ENCODE measurements around the gene ATP5F1D.
A peak's percentile ranks its signal among the peaks of the same experiment; 100 is the strongest.

Gene ATP5F1D

DNA sequence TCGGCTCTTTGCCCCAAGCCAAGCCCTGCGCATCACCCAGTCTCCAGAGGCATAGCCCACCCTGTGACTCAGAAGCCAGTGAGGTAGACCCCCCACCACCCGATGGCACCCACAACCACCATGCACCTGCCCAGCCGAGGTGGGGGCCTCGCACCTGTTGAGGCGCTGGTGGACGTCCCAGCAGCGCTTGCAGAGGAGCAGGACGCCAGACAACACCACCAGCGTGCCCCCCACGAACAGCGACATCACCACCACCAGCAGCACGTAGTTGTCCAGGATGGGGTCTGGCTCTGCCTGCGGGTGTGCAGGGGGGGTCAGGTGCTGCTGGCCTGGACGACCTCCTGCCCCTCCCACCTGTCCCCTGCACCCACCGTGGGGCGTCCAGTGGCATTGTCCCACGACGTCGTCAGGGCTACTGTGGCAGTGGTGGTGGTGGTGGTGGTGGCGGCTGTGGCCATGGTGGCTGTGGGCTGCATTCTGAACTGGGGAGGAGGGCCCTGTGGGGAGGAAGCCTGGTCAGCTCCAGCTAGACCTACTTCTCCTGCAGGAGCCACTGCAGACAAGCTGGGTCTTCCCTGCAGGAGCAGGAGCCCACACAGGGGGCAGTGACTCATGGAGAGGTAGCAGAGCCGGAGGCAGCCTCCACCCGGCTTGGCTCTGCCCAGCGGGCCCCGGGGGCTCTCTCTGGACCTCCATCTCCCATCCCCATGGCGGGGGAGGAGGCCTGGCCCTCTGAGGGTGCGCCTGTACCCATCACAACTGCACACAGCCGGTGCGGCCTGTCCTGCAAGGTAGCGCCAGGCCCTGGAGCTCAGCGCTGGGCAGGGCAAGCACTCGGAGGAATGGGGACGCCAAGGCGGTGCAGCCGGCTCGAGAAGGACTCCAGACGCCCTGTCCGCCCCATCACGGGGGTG lies 5.7 kb upstream of the ATP5F1D start:
- H3K4me3 ChIP-seq (ENCODE audit: control insufficient read depth, low read depth, low read length), result peak overlapping the region; percentile 46
- no peak for DNase-seq (ENCODE audit: low read depth)
- TF ChIP-seq CTCF (IDR thresholded peaks at IDR 0.05; ENCODE audit: control insufficient read depth, insufficient read depth, low read depth, low read length, missing control alignments), result no peak

DNA sequence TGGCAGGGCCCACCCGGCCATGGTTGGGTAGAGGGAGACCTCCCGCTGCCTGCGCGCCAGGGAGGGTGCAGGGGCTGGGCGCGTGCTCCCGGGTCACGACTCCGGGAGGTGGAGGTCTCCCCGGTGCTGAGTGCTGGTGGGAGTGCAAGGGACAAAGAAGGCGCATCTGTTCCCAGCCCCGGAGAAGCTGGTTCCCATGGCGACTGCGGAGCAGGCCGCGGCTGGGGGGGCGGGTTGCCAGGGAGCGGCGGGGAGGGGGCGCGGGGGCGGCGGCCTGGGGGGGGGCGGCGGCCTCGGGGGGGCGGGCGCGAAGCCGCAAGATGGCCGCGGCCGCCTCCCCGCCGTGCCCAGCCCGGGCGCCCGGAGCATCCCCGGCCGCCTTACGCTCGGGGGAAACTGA lies 5.0 kb upstream of the ATP5F1D start:
- H3K4me3 ChIP-seq (ENCODE audit: control insufficient read depth, low read depth, low read length), result peak overlapping the region; percentile 88
- no peak for TF ChIP-seq CTCF (IDR thresholded peaks at IDR 0.05; ENCODE audit: control insufficient read depth, insufficient read depth, low read depth, low read length, missing control alignments)
- DNase-seq (ENCODE audit: low read depth), result no peak

DNA sequence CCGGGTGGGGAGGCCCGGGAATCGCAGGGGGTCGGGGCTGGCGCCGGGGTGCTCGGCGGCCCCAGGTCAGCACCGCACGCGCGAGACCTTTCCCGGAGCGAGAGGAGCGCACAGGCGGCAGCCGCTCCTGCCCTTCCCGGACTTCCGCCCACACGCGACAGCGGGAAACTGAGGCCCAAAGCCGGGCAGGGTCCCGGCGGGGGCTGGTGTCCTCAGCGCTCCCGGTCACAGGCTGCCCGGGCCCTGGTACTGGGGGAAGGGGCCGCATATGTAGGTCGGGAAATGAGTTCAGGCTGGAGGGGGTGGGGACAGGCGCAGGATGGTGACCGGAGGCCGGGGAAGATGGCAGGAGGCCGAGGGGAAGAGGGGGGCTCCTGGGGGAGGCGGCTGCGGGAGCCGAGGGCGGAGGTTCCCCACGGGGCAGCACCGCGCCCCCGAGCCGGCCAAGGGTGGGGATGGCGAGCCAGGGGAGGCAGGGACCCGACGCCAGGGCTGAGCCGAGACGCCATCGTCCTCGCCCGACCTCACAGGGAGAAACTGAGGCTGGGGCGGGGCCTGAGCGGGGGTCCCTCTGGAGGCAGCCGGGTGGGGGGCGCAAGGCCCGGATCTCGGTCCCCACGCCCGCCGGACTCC lies 4.4 kb upstream of the ATP5F1D start:
- DNase-seq (ENCODE audit: low read depth), result no peak
- TF ChIP-seq CTCF (IDR thresholded peaks at IDR 0.05; ENCODE audit: control insufficient read depth, insufficient read depth, low read depth, low read length, missing control alignments), result no peak
- peak overlapping the region; percentile 88 for H3K4me3 ChIP-seq (ENCODE audit: control insufficient read depth, low read depth, low read length)

DNA sequence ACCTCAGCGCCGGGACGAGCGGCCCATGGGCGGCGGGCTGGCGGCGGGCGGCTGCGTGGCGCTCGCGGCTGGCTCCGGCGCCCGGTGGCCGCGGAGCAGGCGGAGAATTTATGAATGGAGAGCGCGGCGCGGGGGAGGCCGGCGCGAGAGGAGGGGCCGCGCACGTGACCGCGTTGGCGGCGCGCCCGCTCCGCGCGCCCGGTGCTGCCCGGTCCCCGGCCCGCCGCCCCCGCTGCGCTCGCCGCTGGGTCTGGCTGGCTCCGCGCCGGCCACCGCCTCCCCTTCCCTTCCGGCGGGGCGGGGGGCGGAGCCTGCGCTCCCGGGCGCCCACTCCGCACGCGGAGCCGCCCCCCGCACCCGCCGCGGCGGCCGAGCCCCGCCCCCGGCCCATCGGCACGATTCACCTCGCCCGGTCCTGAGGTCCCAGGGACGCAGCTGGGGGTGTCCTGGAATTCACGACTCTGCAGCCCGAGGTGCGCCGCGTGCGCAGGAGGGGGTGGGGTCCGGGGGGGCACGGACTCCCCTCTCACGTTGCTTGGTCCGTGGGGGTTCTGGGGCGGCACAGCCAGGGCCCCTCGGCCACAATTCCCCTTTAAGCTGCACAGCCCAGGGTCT lies 3.7 kb upstream of the ATP5F1D start, which contains the start of gene CBARP:
CBARP (minus strand) TSS at position 252 of the 615 bp plus-strand sequence. CDS start 1,905 bp downstream, outside the sequence.
- peak within 1 kb of the TSS; percentile 88 for H3K4me3 ChIP-seq (ENCODE audit: control insufficient read depth, low read depth, low read length)
- DNase-seq (ENCODE audit: low read depth), result no peak
- no peak for TF ChIP-seq CTCF (IDR thresholded peaks at IDR 0.05; ENCODE audit: control insufficient read depth, insufficient read depth, low read depth, low read length, missing control alignments)

- DNase-seq (ENCODE audit: low read depth), result no peak
- no peak for TF ChIP-seq CTCF (IDR thresholded peaks at IDR 0.05; ENCODE audit: control insufficient read depth, insufficient read depth, low read depth, low read length, missing control alignments)
- peak overlapping the region; percentile 35 for H3K4me3 ChIP-seq (ENCODE audit: control insufficient read depth, low read depth, low read length)
Measured at GRCh38 chr19:1238369-1239303, 2.9 kb upstream of the ATP5F1D start.

DNA sequence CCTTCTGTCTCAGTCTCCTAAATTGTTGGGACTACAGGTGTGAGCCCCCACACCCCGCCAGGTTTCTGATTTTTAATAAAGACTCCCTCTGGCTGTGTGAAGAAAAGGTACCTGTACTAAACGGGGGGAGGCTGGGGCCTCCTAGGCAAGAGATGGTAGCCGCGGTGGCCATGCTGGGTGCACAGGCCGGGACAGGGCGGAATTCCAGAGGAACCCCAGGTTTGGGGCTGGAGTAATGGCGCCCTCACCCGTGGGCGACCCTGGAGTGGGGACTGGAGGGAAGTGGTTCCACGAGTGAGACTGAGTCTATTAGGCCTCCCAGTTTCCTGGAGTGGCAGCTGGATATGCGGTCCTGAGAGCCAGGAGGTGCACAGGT lies 2.1 kb upstream of the ATP5F1D start:
- no peak for TF ChIP-seq CTCF (IDR thresholded peaks at IDR 0.05; ENCODE audit: control insufficient read depth, insufficient read depth, low read depth, low read length, missing control alignments)
- no peak for DNase-seq (ENCODE audit: low read depth)
- H3K4me3 ChIP-seq (ENCODE audit: control insufficient read depth, low read depth, low read length), result no peak overlapping the region
